SH-SY5Y (cell line): ENCODE measurements around the gene CFAP99.

Experiments
- GATA2 ChIP-seq: IDR thresholded peaks from 2 replicates; pipeline ENCODE4 v1.6.1; 2011; ENCODE audit warnings: mild to moderate bottlenecking, low read depth, low read length
- GATA3 ChIP-seq: IDR thresholded peaks from 2 replicates; pipeline ENCODE4 v1.6.1; 2011; ENCODE audit warnings: low read depth, mild to moderate bottlenecking, low read length, moderate library complexity

CFAP99 gene

DNA sequence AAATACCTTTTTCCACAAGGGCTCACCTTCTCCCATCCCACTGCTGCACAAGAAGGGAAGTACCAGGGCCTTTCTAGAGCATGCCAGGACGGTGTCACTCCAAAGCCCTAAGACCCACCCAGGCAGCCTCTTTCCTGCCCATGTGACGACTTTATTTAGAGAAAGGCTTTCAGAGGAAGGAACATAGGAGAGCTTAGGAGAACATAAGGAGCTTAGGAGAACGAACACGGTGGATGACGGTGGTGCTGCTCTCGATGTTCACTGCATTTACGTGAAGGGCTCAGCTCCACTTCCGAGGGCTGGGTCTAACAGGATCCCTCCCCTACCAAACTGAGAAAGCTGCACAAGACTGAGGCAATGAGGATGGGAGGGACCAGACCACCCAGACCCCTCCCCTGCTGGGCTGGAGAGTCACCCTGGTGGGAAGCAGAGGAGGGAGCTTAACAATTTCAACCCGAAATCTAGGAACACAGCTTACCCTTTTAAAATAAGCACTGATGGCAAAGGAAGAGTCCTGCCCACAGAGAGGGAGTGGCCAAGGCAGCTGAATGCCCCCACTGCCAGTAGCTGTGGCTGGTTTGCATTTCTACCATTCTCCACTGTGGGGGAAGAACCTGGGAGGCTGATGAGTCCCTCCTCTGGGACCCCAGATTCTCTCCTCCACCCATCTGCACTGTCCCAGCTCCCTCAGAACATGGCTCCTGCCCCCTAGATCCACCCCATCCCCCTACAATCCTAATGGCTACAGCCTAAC lies 30.1 kb upstream of the CFAP99 start:
- TF ChIP-seq GATA2 (no peak), GATA3 (no peak)

- TF ChIP-seq GATA3 (no peak), GATA2 (no peak)
Measured at GRCh38 chr4:2389691-2390090, 29.1 kb upstream of the CFAP99 start.

- TF ChIP-seq GATA3: no peak
- no peak for TF ChIP-seq GATA2
Measured at GRCh38 chr4:2390146-2390545, 28.6 kb upstream of the CFAP99 start.

GRCh38 chr4:2390784-2391421 lies 27.9 kb upstream of the CFAP99 start:
- TF ChIP-seq GATA2: no peak
- TF ChIP-seq GATA3: no peak

GRCh38 chr4:2393353-2394270 lies 25.1 kb upstream of the CFAP99 start:
- TF ChIP-seq GATA3 (no peak), GATA2 (no peak)

GRCh38 chr4:2394528-2394927 lies 24.2 kb upstream of the CFAP99 start:
- no peak for TF ChIP-seq GATA3
- TF ChIP-seq GATA2: no peak

GRCh38 chr4:2395038-2395437 lies 23.7 kb upstream of the CFAP99 start:
- no peak for TF ChIP-seq GATA2
- TF ChIP-seq GATA3: no peak

DNA sequence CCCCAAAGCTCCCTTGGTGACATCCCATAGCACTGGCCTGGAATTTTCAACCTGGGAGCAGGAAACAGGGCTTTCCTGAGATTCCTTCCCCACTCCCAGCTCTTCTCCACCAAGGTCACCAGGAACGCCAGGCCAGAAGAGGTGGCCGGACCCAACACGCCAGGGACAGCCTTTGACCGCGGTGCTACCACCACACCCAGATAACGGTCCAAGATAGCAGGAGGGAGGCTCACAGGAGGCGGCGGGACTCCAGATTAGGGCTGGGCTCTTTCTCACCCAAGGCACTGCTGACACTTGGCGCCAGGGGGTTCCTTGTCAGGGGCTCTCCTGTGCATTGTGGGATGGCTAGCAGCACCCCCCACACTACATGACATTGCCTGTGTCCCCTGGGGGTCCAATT lies 23.2 kb upstream of the CFAP99 start:
- TF ChIP-seq GATA2 (no peak), GATA3 (no peak)

GRCh38 chr4:2396781-2397368 lies 21.9 kb upstream of the CFAP99 start:
- no peak for TF ChIP-seq GATA3
- TF ChIP-seq GATA2: no peak

DNA sequence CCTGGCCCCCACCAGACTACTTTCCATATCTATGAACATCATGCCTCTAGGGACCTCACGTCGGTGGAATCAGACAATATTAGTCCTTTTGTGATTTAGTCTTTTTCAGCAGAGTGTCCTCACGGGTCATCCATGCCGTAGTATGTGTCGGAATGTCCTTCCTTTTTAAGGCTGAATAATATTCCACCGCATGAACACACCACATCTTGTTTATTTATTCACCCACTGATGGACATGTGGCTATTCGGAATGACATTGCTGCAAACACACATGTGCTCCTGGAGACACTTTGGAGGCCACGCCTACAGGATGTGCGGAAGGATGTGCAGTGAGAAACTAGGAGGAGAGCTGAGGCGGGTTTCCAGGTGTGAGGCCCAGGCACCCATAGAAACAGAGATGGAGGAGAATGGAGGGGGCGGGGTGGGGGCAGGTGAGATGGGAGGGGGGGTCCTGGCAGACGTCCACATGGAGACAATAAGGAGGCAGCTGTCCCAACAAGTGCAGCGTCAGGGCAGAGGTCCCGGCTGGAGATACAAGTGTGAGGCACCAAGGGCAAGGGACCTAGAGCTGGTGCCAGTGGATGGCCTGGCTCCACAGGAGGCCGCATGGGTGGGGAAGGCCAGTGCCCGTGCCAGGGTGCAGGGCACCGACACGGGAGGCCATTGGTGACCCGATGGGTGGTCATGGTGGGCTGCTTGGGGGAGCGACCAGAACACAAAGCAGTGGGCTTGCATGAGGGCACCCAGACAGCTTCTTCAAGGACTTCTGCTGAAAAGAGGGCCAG lies 21.0 kb upstream of the CFAP99 start:
- TF ChIP-seq GATA3: no peak
- TF ChIP-seq GATA2: no peak

DNA sequence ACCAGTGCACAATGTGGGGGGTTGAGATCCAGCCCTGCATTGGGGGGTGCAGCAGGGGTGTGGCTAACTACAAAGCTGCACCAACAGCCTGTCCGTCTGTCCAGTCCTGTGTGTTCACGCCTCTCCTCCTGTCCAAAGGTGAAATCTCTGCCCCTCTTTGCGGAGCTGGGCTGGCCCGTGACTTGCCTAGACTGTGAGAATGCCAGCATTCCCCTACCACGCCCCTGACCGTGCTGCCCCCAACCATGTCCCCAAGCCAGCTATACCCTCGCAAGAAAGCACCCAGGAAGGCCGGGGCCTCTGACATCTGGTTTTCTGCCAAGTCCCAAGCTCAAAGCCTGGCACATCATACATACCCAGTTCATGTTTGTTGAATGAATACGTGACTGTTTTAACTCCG lies 19.5 kb upstream of the CFAP99 start:
- TF ChIP-seq GATA2 (no peak), GATA3 (no peak)

DNA sequence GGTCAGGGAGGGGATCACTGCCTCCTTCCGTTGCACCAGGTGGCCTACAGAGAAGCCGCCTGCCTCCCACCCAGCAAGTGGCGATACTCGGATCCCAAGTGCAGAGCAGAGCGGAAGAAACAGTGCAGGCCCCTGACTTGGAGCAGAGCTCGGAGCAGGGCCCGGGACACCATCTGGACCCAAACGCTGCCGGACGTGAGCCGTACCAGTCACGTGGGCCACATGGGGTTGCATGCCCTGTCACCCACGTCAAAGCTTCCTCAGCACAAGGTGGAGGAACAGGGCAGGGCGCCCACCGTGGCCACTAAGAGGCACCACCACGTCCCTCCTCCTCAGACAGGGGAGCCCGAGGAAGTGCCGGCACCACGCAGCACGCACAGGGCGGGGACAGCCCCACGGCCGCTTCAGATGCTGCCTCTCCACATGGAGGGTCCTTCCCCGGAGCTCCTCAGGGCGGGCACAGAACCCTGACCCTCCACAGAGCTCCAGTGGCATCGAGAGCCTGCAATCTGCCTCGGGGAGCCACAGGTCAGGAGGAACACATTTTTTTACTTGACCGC lies 19.0 kb upstream of the CFAP99 start:
- TF ChIP-seq GATA2 (no peak), GATA3 (no peak)
